GM19455 (cell line): ENCODE data around the gene NOTCH4.

Experiments
- ATAC-seq: cut with Tn5 transposase; IDR thresholded peaks from one replicate; pipeline ENCODE4 v1.9.1; 2021; ENCODE audit not compliant: unreplicated experiment

Gene NOTCH4

DNA sequence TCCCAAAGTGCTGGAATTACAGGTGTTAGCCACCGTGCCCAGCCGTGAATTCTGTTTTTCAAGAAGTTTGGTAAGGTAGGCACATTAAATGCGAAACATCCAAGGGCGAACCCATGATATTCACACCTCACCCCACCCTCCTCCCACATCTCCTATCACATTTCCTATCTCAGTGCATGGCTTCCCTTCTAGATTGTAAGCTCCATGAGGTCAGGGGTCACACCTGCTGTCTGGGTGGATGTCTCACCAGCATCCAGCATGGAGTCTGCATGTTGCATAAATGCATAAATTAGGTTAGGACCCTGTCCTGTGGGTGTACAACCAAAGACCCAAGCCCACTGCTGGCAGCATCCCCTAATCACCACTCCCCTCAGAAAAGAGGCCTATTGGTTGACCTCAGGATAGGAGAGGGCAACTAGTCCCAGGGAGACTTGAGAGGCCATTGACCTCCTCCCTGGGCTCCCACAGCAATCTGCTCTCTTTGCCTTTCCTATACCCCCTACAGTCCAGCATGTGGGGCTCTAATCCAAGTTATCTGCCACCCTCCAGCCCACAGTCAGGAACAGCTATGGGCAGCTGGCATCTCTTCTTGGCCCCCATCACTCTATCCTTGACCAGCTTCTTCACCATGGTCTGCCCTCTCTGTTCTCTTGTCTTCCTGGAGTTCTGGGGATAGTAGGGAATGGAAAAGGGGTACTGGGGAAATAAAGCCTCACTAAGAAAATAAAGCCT is 76.3 kb downstream of the NOTCH4 start:
- no peak for ATAC-seq

DNA sequence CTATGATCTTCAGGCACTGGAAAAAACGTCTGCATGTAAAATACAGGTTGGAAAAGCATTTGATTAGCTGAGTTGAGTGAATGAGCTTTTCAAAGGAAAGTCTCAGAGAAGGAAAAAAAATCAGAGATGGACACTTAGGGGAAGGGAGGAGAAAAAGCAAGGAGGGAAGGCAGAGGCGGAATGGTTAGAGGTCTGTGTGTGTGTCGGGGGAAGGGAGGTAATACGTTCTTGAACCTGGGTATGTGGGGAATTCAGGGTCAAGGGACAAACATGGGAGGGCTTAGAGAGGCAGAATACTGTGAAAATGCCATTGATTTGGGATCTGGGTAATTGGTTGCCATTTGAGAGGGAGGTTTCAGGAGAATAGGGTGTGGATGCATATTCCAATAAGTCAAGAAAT is 77.2 kb downstream of the NOTCH4 start:
- no peak for ATAC-seq

DNA sequence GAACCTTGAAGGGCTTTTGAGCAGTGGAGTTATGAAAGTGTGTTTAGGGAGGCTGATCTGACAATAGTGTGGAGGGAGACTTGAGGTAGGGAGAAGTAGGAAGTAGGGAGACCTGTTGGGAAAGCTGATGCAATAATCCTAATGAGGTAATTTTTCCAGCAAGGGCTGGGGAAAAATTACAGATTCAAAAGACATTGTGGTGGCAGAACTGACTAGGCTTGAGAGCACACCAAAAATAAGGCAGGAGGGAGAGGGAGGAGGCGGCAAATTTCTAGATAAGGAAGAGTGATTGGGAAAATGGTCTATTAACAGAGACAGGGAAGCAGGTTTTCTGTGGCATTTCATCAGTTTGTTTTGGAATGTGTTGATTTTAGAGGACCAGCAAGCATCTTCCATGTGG is 77.6 kb downstream of the NOTCH4 start:
- no peak for ATAC-seq
